ENCODE measurements around the gene DCUN1D5.
"Not testable (repeated sequence)": the region's sequence is repeated elsewhere in the genome, so short reads cannot be mapped to it uniquely, and the experiment has no call there.

Gene DCUN1D5

DNA sequence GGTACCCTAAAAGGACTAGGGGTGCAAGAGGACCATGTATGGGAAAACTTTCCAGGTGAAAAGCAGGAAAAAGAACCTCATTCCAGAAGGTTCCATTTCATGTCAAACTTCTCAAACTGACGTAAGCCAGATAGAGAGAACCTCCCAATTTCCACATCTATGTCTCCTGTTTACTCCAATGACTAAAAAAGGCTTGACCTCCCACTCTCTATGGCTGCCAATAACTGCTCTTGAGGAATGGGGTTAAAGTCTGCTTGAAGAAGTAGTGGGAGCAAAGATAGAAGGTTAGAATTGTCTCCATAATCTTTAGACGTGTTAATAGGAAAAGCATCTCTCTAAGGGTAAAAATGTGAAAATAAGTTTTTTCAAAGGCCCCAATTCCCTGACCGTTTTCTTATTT is 38.0 kb downstream of the DCUN1D5 start:
- no peak for DNase-seq

GRCh38 chr11:103051981-103052380 is 40.0 kb downstream of the DCUN1D5 start:
- no peak for DNase-seq

DNA sequence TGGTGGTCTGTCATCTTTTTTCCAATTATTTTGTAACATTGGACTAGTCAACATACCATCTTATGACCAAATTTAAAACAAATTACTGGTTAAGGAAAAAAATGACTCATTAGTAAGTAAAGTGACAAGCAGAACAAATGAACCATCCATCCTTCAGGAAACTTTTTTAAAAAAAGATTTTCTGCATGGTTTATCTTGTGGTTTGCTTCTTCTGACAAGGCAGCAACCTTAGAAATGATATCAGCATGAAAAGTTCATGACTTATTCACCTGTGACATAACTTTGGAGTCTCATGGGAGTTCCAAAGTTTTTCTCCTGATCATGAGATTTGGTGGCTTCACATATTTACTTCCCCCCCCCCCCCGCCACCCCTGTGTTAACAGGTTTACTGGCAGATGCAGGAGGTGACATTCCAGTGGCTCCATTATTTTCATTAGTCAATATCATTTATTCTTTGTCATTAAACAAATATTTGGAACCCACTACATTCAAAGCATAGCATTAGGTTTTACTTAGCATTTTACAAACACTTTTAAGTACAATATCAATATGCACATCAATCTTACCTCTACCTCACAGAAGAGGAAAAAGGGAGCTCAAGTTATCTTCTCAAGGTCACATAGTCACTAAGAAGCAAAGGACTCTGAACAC is 40.7 kb downstream of the DCUN1D5 start:
- no peak for DNase-seq

DNA sequence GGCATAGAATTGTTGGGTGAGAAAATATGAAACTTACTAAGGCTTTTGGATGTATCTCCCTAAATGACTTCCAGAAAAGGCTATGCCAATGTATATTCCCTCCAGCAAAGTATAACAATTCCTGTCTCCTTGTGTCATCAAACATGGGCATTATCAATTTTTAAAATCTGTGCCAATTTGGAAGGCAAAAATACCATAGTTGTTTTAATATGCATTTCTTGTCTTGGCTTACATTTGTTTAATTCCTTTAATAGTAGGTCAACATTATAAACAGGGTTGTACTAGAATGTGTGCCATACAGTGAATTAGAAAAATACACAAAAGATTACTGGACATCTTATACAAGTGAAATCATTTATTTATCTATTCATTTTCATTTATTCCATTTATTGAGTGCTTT is 41.6 kb downstream of the DCUN1D5 start:
- DNase-seq, result no peak

DNA sequence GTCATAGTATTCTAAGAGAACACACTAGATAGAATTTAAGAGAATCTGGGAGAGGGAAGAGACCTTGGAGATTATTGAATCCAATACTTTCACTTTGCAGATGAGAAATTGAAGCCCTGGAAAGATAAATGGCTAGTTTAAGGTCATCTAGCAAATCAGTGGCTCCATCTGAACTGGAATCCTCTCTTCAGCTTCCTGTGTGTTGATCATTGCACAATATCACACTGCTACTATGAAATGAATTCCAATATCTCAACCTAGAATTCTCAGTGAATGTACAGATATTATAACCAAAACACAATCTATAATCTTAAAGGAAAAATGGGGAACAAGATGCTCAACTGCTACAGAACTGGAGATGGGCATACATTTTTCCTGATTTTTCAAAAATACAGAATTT is 44.1 kb downstream of the DCUN1D5 start:
- no peak for DNase-seq

DNA sequence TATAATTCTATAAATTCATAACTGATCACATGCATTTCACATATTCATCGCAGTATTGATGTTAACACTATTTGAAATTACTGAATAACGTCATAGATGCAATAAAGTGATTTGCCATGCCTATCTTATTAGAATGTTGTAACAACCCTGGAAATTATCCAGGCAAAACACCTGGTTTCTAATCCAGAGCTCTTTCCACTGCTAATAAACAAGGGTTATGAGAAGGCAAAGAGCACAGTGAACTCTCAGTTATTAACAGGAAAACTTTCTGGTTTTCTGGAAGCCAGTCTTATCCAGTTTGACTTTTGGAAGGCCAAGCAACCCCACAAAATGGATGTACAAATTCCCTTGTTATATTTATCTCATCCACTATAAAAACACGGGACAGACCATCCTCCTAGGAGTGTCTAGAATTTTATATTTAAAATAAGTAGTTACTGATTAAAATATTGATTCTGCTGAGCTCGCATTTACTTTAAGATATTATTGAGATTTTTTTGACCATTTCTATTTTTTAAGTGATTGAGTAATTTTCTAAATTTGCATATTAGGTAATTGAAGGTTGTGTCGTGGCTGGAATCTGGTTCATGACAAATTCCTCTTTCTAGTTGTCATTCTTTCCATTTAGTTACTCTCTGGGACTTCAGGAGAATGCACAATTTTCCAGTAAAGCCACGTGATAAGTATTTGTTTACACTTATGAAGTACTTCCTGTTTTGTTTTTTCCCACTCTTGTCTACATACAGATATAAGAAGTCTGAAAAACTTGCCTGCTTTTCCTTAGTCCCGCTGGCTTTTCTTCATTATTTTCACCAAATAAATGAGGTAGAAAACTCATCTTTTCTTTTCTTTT is 47.9 kb downstream of the DCUN1D5 start:
- DNase-seq, result no peak

- no peak for DNase-seq
Measured at GRCh38 chr11:103042161-103042560, 49.8 kb downstream of the DCUN1D5 start.

DNA sequence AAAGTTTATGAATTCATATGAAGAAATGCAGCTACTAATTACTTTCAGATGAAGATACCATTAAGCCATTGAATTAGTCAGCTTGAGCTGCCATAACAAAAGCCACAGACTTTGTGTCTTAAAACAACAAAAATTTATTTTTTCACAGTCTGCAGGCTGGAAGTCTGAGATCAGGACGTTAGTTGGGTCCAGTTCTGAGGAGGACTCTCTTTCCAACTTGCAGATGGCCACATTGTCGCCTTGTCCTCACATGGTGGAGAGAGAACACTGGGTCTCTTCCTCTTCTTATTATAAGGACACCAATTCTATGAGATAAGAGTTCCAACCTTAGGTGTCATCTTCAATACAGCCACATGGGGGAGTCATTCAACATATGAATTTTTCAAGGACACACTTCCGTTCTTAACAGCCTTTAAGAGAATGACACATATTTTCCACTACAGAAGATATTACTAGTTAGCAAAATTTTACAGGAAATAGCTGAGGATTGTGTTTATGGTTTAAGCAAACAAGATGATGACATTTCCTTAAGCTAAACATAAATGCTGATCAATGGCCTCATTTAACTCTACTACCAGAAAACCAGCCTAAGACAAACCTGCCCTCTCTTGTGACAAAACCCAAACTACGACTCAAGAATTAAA is 56.0 kb downstream of the DCUN1D5 start:
- DNase-seq, result no peak

GRCh38 chr11:103035216-103035615 is 56.7 kb downstream of the DCUN1D5 start:
- no peak for DNase-seq

DNA sequence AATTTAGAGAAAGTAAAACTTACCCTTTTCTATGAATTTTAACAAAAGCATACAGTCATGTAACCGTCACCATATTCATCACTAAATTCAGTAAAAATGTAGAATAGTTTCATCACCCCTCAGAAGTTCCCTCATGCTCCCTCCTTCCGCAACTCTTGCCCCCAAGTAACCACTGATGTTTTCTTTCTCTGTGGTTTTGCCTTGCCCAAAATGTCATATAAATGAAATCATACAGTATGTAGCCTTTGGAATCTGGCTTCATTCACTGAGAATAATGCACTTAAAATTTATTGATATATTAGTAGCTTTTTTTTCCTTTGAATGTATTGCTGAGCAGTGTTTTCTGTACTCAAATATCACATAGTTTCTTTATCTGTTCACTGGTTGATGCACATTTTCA is 60.1 kb downstream of the DCUN1D5 start:
- DNase-seq, result no peak

- no peak for DNase-seq
Measured at GRCh38 chr11:103029401-103029800, 62.6 kb downstream of the DCUN1D5 start.

DNA sequence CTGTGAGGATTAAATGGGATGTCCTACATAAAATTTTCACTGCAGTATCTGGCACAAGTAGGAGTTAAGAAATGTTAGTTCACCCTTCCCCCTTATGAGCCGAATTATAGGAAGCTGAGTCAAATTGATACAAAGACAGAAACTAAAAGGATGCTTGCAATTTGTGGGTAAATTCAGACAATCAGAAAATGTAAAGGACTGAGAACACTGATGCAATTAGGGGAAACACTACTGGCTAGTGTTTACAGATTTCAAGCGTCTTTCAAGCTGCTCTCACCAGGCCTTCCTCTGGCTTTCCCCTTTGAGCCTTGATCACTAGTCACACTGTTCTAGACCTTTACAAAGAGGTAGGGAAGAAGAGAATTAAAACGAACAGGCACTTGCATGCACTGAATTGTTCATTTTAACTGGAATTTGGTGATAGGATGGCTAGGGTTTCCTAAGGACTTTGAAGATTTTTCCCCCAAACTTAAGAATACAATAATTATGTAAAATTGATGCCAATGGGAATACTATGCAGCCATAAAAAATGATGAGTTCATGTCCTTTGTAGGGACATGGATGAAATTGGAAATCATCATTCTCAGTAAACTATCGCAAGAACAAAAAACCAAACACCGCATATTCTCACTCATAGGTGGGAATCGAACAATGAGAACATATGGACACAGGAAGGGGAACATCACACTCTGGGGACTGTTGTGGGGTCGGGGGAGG is 63.5 kb downstream of the DCUN1D5 start:
- not testable (repeated sequence) for DNase-seq

GRCh38 chr11:103024086-103024485 is 67.9 kb downstream of the DCUN1D5 start:
- no peak for DNase-seq

- no peak for DNase-seq
Measured at GRCh38 chr11:103016031-103016430, 75.9 kb downstream of the DCUN1D5 start.

GRCh38 chr11:103013421-103013820 is 78.5 kb downstream of the DCUN1D5 start:
- no peak for DNase-seq
